ENCODE data around the gene CALML4. TPM values are rescaled to one million over a fixed set of nuclear protein-coding genes. Genes with fewer than 3 reads are reported as not detected.
"Not testable (repeated sequence)": the region's sequence is repeated elsewhere in the genome, so short reads cannot be mapped to it uniquely, and the experiment has no call there.

CALML4 gene
- total RNA-seq, 1 donor from 2014 or later: 0.91 TPM

GRCh38 chr15:68214838-68215254, 9.7 kb upstream of the CALML4 start:
- Histone ChIP-seq H3K4me1 (ENCODE audit: insufficient read depth, low read length) (peaks cover 9% of the 10 kb centered on the region), H2AFZ (ENCODE audit: low read depth, low read length) (no peak overlapping the region), H3K4me3 (ENCODE audit: insufficient read depth, low read depth, low read length) (no peak overlapping the region), H3K79me2 (ENCODE audit: insufficient read depth, low read length) (peaks cover 30% of the 10 kb centered on the region), H3K9me3 (ENCODE audit: insufficient read depth, low read depth, low read length) (no peaks in the 10 kb centered on the region), H4K20me1 (ENCODE audit: insufficient read depth, low read length) (peaks cover 47% of the 10 kb centered on the region), H3K27me3 (ENCODE audit: insufficient read depth, low read length) (no peaks in the 10 kb centered on the region), H3K4me2 (ENCODE audit: low read length) (no peak overlapping the region), H3K9ac (ENCODE audit: low read length) (no peak overlapping the region), H3K36me3 (ENCODE audit: insufficient read depth, low read length) (peaks cover 2% of the 10 kb centered on the region), H3K27ac (ENCODE audit: low read depth, low read length) (no peak overlapping the region)
- H3K36me3 Mint-ChIP-seq (ENCODE audit: low read depth, unreplicated experiment): peaks cover 11% of the 10 kb centered on the region
- no peak for FAIRE-seq
- no peak overlapping the region for H3K4me3 Mint-ChIP-seq (ENCODE audit: unreplicated experiment)
- no peak for DNase-seq (ENCODE audit: low read depth)
- H3K27me3 Mint-ChIP-seq (ENCODE audit: low read depth, unreplicated experiment): no peaks in the 10 kb centered on the region
- H3K4me1 Mint-ChIP-seq (ENCODE audit: low read depth, unreplicated experiment): peaks cover under 1% of the 10 kb centered on the region
- no peak overlapping the region for H3K27ac Mint-ChIP-seq (ENCODE audit: unreplicated experiment)
- no peaks in the 10 kb centered on the region for H3K9me3 Mint-ChIP-seq (ENCODE audit: unreplicated experiment)
- TF ChIP-seq EZH2 (IDR thresholded peaks at IDR 0.05; ENCODE audit: insufficient read depth, low read length) (no peak), CTCF (IDR thresholded peaks at IDR 0.05; ENCODE audit: insufficient read depth, low read depth, low read length) (no peak)

- Mint-ChIP-seq H3K36me3 (ENCODE audit: low read depth, unreplicated experiment) (peaks cover 11% of the 10 kb centered on the region), H3K4me3 (ENCODE audit: unreplicated experiment) (no peak overlapping the region), H3K27ac (ENCODE audit: unreplicated experiment) (no peak overlapping the region), H3K4me1 (ENCODE audit: low read depth, unreplicated experiment) (peaks cover 3% of the 10 kb centered on the region), H3K9me3 (ENCODE audit: unreplicated experiment) (no peaks in the 10 kb centered on the region), H3K27me3 (ENCODE audit: low read depth, unreplicated experiment) (no peaks in the 10 kb centered on the region)
- TF ChIP-seq CTCF (IDR thresholded peaks at IDR 0.05; ENCODE audit: insufficient read depth, low read depth, low read length) (no peak), EZH2 (IDR thresholded peaks at IDR 0.05; ENCODE audit: insufficient read depth, low read length) (no peak)
- H3K4me3 ChIP-seq (ENCODE audit: insufficient read depth, low read depth, low read length): no peak overlapping the region
- peaks cover 13% of the 10 kb centered on the region for H3K4me1 ChIP-seq (ENCODE audit: insufficient read depth, low read length)
- peaks cover 2% of the 10 kb centered on the region for H3K36me3 ChIP-seq (ENCODE audit: insufficient read depth, low read length)
- H3K9ac ChIP-seq (ENCODE audit: low read length): no peak overlapping the region
- H3K27ac ChIP-seq (ENCODE audit: low read depth, low read length): no peak overlapping the region
- no peaks in the 10 kb centered on the region for H3K9me3 ChIP-seq (ENCODE audit: insufficient read depth, low read depth, low read length)
- no peak overlapping the region for H3K4me2 ChIP-seq (ENCODE audit: low read length)
- H3K79me2 ChIP-seq (ENCODE audit: insufficient read depth, low read length): peaks cover 24% of the 10 kb centered on the region
- DNase-seq (ENCODE audit: low read depth) (no peak), FAIRE-seq (no peak)
- no peak overlapping the region for H2AFZ ChIP-seq (ENCODE audit: low read depth, low read length)
- peaks cover 45% of the 10 kb centered on the region for H4K20me1 ChIP-seq (ENCODE audit: insufficient read depth, low read length)
- H3K27me3 ChIP-seq (ENCODE audit: insufficient read depth, low read length): no peaks in the 10 kb centered on the region
Measured at GRCh38 chr15:68213991-68214837, 9.1 kb upstream of the CALML4 start.

GRCh38 chr15:68213491-68213845, 8.3 kb upstream of the CALML4 start:
- H3K27me3 Mint-ChIP-seq (ENCODE audit: low read depth, unreplicated experiment); H3K9ac ChIP-seq (ENCODE audit: low read length); H3K9me3 Mint-ChIP-seq (ENCODE audit: unreplicated experiment); H3K27ac Mint-ChIP-seq (ENCODE audit: unreplicated experiment); H3K27me3 ChIP-seq (ENCODE audit: insufficient read depth, low read length); H3K4me1 Mint-ChIP-seq (ENCODE audit: low read depth, unreplicated experiment); H3K4me2 ChIP-seq (ENCODE audit: low read length); H3K4me3 Mint-ChIP-seq (ENCODE audit: unreplicated experiment); H2AFZ ChIP-seq (ENCODE audit: low read depth, low read length); H3K36me3 Mint-ChIP-seq (ENCODE audit: low read depth, unreplicated experiment); H3K36me3 ChIP-seq (ENCODE audit: insufficient read depth, low read length); H3K27ac ChIP-seq (ENCODE audit: low read depth, low read length); DNase-seq (ENCODE audit: low read depth); H3K9me3 ChIP-seq (ENCODE audit: insufficient read depth, low read depth, low read length); FAIRE-seq; H3K4me3 ChIP-seq (ENCODE audit: insufficient read depth, low read depth, low read length): not testable (repeated sequence)
- H4K20me1 ChIP-seq (ENCODE audit: insufficient read depth, low read length): peaks cover 41% of the 10 kb centered on the region
- H3K4me1 ChIP-seq (ENCODE audit: insufficient read depth, low read length): peaks cover 13% of the 10 kb centered on the region
- peaks cover 17% of the 10 kb centered on the region for H3K79me2 ChIP-seq (ENCODE audit: insufficient read depth, low read length)
